T follicular helper cell (primary cell): ENCODE measurements around the gene MGAM2.

Experiments used
- DNase-seq: peaks from one replicate; pipeline ENCODE4 v3.0.0-alpha.2; 2020; ENCODE audit warnings: low read depth

MGAM2 gene

GRCh38 chr7:142176901-142177300, 65.4 kb downstream of the MGAM2 start:
- no peak for DNase-seq

DNA sequence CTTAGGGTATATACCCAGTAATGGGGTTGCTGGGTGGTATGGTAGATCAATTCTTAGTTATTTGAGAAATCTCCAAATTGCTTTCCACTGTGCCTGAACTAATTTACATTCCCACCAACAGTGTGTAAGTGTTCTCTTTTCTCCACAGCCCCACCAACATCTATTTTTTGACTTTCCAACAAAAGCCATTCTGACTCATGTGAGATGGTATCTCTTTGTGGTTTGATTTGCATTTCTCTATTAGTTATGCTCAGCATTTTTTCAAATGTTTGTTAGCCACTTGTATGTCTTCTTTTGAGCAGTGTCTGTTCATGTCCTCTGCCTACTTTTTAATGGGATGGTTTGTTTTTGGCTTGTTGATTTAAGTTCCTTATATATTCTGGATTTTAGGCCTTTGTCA, 66.4 kb downstream of the MGAM2 start:
- no peak for DNase-seq

DNA sequence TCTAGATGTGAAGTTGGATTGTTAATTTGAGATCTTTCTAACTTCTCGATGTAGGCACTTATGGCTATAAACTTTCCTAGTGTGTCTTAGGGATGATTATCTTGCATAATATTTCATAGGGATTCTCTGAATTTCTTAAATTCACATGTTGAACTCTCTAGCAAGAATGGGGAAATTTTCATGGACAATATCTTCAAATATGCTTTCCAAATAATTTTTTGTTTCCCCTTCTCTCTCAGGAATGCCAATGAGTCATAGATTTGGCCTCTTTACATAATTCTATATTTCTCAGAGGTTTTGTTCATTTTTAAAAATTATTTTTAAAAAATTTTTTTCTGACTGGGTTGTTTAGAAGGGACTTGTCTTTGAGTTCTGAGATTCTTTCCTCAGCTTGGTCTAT, 68.9 kb downstream of the MGAM2 start:
- DNase-seq, result no peak

DNA sequence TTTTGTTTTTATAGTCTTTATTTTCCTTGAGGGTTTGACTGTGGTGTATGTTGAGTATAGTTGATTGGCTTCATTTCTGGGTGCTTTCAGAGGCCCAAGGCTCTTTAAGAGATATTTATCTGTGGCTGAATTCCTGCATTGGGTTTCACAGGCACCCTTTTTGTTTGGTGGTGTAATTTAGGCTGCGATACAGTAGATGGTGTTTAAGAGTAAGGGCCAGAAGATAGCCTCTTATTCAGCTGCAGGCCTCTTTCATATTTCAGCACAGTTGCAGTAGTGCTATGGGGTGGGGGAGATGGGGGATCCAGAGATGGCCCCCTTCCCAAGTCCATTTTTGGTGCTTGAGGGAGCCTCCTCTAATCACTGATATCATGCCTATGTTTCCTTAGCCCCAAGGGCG, 69.7 kb downstream of the MGAM2 start:
- no peak for DNase-seq

DNA sequence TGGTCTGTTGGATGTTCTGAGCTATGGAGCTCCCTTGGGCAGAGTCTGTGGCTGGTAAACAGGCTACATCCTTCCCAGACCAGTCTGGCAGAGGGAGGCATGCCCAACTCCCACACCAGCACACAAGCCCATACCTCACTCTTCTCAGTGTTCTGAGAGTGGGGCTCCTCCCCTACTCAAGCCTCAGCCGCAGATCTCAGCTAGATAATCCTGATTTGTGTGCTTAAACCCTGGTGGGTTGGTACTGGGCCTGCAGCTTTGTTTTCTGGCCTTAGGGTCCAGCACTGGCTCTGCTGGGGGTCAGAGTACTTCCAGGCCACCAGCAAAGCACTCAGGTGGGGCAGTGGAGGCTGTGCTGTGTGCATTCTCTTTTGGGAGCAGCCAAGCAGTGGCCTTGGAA, 70.4 kb downstream of the MGAM2 start:
- DNase-seq, result no peak

GRCh38 chr7:142185069-142185468, 73.6 kb downstream of the MGAM2 start:
- no peak for DNase-seq

DNA sequence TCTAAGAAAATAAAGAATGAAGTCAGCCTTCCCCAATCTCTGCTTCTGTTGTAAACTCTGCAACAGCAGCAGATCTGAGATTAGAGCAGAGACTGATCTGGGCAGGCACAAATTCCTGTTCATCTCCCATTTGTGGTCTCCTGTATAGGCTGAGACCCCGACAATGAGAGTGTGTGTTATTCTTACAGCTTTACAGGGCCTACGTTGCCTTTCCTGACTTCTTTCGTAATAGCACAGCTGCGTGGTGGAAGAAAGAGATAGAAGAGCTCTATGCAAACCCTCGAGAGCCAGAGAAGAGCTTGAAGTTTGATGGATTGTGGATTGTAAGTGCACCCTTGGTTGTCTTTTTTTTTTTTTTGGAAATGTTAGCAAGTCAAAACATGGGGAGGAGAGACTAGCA, 74.3 kb downstream of the MGAM2 start:
- DNase-seq, result no peak

DNA sequence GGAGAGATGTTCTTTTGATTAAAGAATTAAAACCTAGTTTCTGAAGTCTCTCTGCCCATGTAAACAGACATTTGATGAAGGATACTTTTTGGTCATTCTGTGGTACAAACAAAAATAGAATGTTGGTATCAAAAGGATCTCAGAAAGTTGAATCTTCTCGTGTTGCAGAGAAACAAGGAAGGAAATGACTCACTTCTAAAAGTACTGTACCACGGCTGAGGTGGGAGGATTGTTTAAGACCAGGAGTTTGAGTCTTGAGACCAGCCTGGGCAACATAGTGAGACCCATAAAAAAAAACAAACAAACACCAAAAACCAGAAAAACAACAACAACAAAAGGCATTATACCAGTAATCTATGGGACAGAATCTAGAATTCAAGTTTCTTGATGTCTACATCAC, 76.6 kb downstream of the MGAM2 start:
- DNase-seq, result no peak

DNA sequence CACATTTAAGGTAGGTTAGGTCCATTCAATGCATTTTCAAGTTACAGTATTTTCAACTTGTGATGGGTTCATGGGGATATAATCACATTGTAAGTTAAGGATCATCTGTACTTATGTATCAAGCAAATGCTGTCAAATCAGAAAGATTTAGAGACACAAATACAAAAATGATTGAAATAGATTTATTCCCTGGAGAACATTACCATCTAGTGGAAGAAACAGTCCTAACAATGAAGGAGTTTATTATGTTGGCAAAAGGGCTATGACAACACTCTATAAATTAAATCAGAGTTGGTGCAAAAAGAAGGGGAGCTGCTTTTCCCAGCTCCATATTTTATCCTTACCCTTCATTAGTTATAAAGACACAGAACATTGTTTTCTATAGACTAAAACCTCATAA, 77.3 kb downstream of the MGAM2 start:
- no peak for DNase-seq

DNA sequence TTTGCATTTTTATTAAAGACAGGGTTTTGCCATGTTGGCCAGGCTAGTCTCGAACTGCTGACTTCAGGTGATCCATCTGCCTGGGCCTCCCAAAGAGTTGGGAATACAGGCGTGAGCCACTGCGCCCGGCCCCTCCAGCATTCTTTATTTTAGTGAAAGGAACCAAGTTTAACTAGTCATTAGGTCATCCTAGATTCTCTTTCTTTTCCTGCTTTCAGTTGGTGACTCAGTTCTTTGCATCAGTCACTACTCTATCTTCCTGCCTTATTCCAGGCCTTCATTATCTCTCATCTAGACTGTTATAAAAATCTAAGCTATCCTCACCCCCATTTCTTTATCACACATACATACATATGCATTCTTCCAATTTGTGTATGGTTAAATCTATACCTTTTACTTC, 82.7 kb downstream of the MGAM2 start:
- no peak for DNase-seq

DNA sequence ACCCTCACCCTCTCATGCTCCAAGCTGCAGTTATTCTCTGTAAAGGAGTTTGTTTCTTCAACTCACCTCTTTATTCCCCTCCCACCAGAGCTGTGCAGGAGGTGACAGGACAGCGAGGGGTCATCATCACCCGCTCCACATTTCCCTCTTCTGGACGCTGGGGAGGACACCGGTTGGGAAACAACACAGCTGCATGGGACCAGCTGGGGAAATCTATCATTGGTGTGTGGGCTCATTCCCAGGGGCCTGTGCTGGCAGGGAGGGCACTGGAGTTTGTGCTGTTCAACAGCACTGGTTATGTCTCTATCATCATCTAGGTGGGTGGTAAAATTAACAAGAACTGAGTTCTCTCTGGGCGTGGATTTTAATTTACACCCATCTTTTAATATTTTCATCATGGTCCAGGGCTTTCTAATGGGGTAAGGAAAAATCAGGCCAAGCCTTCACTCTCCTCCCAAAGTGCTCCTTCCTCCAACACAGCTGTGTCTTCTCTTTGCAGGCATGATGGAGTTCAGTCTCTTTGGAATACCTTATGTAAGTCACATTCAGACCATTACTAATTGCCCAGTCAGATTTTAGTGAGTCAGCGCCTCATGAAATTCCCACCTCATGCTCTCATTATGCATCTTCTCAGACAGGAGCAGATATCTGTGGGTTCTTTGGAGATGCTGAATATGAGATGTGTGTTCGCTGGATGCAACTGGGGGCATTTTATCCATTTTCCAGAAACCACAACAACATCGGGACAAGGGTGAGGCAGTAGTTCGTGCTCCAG, 84.7 kb downstream of the MGAM2 start:
- no peak for DNase-seq

GRCh38 chr7:142200206-142200605, 88.7 kb downstream of the MGAM2 start:
- no peak for DNase-seq

DNA sequence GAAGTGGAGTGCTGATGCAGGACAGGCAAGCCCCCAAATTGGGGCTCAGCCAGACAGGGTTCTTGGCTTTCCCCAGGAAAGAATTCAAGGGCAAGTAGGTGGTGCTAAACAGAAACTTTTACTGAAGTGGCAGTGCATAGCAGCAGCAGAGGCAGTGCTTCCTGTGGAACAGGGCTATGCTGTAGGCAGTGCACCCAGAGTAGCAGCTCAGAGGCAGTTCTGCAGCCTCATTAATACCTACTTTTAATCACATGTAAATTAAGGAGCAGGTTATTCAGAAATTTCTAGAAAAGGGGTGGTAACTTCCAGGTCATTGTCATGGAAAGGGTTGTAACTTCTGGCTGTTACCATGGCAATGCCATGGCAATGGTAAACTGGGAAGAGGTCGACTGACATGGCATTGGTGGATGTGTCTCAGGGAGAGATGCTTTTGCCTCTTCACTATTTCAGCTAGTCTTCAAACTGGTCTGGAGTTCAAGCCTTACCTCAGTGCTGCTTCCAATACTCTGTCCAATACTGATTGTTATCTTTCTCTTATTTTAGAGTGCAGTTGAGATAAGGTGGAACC, 117.1 kb downstream of the MGAM2 start:
- no peak for DNase-seq

- no peak for DNase-seq
These were observed 120.2 kb downstream of the MGAM2 start for GRCh38 chr7:142231716-142232115.

- DNase-seq, result no peak
These were observed 129.0 kb downstream of the MGAM2 start for GRCh38 chr7:142240546-142240945.

DNA sequence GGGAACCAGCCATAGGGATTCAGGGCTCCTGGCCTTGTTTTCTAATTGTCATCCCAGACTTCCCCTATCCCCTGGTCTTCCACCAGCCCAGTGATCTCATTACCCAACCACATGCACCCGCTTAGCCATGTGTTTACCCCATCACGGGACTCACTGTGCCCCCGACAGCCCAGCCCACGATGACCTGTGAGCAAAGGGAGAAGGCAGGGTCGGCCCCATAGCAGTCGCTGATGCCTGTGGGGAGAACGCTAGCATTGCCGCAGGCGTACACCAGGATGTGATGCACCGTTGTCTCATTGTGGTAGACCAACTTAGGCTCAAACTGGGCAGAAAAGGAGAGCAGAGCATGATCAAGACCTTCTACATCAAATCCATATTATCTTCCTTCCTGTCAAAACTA, 132.3 kb downstream of the MGAM2 start:
- no peak for DNase-seq

DNA sequence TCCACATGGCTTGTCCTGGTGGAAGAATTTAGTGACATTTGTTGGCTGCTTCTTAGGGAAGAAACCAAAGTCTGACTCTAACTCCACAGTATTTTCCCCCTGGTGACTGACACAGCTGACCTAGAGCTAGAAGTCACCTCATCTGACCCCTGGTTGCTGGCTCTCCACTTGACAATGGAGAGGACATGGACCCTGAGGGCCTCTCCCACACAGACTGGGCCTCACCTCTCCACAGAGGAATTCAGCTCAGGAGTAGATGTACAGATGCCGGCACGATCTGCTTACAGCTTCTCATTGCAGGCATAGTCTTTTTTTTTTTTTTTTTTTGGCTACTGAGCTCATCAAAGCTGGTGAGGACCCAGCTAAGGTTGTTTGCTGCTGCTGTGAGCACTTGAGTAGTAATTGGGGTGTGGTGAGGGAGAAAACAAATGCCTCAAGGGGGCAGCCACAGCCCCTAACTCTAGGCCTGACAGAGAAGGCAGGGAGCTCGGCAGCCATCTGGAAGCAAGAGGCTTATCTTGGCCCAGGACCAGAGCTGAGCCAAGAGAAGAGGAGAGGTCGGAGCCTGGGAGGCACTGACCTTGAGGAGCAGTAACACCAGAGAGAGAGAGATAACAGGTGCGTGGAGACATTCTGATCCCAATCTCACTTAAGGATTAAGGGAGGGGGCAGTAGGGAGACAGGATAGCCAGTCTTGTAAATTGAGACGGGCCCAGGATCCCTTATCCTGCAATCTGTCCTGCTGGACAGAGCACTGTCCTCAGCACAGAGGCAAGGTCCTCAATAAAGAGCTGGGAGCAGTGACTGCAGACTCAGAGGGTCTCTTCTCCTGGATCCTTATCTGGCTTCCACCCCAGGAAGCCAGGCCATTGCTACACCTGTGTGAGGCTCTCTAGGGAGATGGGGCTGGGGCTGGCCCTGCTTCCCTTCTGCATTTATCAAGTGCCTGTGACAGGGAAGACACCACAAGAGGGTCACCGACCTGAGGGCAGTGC, 136.9 kb downstream of the MGAM2 start:
- DNase-seq, result no peak

GRCh38 chr7:142249918-142250317, 138.4 kb downstream of the MGAM2 start:
- DNase-seq, result no peak

DNA sequence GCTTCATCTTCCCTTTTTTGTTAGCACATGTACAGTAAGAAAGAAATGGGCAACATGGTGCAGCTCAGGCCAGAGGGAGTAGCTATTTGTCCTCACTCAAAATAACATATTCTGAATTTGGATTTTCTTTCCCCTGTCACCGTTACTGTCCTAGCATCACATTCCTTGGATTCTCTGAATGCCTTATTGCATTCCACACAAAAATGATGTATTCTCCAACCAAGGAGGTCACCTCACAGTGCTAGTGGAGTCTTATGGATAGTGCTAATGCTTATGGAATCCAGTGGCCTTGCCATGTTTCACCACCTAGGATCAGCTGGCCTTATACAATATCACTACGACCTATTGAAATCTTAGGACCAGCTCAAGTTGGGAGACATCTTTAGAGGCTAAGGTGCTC, 139.2 kb downstream of the MGAM2 start:
- DNase-seq, result no peak

DNA sequence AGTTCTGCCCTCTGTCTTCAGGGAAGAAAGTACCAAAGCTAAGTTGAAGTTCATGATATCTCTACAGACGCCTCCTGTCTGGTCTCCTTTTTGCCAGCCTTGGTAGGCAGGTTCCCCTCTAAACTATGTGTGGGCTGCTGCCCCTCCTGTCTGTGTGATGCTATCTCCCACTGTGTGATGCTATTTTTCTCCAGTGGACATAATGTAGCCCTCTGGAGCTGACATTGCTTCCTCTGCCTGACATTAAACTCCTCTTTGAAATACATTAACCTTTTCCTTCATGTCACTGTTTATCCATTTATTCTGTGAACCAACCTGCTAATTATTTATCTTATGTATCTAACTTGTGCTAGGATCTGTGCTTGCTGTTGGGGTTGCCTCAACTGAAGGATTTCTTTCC, 146.4 kb downstream of the MGAM2 start, which contains the start of gene PRSS58:
TSS of gene PRSS58 (minus strand) at position 101 of the 400 bp plus-strand sequence. CDS start 351 bp downstream, outside the sequence.
- no peak for DNase-seq

DNA sequence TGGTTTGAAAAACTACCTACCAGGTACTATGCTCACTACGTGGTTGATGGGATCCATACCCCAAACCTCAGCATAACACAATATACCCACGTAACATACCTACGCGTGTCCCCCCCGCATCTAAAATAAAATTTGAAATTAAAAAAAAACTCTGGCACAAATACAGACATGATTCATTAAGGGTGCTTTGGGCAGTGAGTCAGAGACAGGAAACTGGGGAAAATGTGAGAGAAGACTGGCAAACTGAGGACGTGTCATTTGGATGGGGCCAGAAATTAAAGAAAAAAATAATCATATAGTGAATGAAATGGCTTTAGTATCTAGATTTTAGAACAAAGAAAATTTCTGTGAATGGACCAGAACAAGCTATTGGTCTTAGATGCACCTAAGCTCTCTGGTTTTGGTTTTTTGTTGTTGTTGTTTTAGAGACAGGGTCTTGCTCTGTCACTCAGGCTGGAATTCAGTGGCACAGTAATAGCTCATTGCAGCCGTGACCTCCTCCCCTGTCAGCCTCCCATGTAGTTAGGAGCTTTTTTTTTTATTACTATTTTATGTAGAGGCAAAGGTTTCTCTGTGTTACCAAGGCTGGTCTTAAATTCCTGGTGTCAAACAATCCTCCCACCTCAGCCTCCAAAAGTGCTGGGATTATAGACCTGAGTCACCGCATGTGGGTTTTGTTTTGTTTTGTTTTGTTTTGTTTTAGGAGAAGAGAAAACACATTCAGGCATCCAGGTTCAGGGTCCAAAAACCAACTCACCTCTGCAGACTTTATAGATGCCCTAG, 152.3 kb downstream of the MGAM2 start:
- no peak for DNase-seq
